SKM-1 (cell line): ENCODE data around the gene PRKAG2.

ENCODE experiments used
- DNase-seq: peaks from one replicate; lab custom pipeline; 2025; ENCODE audit not compliant: unreplicated experiment; lab: John Stamatoyannopoulos, UW

Gene PRKAG2

DNA sequence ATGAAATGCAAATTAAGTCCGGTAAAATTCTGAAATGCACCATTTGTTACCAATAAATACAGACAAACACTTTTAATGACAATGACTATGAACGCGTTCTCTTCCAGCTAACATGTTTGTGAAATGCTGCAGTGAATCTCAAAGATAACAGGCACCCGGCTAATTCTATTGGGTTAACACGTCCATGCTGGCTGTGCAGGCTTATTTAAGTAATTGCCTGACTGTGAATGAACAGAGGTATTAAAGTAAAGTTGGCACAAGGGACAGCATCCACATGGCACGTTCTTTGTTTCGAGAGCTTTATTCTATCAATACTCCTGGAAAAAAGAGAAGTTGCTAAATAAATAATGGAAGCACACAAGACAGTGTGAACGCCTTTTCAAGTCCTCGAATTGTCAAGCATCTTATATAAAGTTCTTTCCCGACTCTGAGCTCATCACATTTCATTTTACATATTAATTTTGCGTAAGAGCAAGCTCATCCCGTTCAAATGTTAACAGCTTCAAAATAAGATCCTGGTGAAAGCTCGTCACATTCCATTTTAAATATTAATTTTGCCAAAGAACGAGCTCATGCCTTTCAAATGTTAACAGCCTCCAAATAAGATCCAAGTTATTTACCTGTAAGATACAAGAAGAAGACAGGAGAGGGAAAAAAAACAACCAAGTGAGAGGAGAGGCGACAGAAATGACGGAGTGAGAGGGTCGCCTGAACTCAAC is 245.9 kb downstream of the PRKAG2 start:
- DNase-seq, result no peak

DNA sequence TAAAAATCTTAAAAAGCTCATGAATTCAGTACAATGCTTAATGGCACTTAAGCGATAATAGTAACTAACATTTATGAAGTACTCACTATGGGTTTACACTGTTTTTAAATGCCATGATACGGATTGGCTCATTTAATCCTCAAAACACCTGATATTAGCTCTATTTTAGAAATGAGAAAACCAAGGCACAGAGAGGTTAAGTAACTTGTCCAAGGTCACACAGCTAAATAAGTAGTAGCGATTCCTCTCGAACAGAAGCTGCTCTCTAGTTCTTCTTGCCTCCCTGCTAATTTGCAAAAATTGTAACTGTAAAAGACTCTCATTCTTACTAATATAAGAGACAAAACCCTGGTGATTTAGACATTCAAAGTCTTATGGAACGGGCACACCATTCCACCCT is 246.6 kb downstream of the PRKAG2 start:
- DNase-seq, result no peak

DNA sequence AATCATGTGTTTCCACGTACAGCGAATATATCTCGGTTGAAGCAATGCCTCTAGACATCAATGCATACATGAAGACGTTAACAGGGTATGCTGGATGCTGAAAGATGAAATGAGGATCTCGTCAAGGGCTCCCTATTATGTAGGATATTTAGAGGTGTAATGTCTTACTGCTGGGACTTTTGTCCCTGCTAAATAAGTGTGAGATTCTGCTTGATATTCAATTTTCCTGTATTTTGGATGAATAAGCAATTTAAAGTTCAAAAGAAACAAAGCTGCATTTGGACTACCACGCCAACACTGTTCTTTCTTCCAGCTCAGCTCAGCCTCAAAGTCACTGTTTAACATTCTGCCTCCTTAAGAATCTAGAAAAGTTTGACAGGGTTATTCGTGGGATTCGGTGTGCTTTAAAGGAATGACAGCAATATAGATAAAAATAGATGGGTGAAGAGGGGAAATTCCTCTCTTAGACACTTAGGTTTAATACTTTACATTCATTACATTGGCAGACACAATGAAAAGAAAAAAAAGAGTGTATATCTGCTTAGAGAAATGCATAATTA is 247.1 kb downstream of the PRKAG2 start:
- no peak for DNase-seq

DNA sequence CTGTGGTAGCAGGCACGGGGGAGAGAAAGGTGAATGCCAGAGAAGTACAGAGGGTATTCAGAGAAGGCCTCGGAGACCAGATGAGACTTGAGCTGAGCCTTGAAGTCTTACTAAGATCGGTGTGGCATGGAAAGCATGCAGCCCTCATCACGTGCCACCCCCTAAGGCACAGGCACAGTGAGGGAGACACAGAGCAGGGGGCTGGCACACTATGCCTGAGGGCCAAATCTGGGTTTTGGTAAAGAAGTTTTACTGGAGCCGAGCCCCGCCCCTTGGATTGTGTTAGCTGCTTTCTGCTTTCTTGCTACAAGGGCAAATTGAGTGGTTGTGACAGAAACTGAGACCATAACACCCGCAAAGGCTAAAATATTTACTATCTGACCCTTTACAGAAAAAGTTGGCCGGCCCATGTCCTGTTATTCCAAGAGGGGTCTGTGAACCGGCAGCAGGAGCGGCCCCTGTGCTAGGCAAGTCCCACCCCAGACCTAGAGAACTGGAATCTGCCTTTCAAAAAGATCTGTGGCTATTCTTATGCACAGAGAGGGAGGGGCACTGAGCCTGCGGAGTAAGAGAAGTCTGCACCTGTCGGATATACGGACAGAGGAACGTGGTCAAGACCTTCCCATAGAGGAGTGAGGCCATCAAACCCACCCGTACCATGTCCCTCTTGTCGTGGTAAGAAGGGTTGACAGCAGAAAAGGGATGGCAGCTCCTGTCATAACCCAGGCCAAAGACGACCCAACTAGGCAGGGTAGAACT is 247.9 kb downstream of the PRKAG2 start:
- DNase-seq, result no peak

DNA sequence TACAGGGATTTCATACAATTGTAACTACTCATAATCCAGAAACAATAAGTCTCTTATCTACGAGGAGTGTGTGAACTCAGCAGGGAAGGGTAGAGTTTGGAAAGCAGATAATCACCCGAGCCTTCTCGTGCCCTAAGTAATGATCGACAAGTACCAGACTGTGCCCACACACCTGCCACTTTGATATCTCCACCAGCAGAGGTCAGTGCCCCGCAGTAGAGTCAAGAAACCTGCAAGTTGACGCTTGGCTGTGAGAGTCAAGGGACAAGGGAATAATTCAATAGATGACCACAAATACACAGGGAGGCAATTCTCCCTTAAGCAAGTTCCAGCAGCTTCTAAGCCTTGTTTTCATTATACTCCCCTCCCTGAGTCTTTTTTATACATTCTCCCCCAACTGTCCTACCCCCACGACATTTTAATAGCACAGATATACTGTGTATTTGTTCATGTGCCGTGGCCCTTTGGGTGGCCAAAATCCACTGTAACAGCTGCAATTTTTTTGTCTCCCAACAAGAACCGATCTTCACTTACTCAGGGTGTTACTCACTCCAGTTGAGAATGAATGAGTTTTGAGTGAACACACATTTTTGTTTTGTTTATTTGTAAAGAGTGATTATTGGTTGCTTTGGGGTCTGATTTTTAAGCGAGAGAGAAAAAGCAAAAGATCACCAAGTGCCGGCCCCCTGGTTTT is 250.3 kb downstream of the PRKAG2 start:
- DNase-seq, result no peak

DNA sequence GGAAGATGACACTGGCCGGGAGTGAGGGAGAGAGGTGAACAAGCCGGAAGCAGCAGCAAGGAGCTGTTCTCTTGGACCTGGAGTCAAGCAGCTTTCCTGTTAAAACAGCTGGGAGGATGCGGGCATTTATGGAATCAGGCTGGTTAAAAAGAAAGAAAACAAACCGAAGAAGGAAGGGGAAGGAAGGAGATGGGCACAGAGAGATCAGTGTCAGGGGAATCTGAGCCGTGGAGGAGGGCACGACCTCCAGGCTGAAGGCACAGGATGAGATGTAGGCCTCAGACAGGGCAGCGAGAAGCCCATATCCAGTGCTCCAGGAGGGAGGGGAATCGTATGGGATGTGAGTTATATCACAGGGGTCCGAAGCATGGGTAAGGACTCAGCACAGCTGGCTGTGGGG is 251.3 kb downstream of the PRKAG2 start:
- DNase-seq, result no peak

DNA sequence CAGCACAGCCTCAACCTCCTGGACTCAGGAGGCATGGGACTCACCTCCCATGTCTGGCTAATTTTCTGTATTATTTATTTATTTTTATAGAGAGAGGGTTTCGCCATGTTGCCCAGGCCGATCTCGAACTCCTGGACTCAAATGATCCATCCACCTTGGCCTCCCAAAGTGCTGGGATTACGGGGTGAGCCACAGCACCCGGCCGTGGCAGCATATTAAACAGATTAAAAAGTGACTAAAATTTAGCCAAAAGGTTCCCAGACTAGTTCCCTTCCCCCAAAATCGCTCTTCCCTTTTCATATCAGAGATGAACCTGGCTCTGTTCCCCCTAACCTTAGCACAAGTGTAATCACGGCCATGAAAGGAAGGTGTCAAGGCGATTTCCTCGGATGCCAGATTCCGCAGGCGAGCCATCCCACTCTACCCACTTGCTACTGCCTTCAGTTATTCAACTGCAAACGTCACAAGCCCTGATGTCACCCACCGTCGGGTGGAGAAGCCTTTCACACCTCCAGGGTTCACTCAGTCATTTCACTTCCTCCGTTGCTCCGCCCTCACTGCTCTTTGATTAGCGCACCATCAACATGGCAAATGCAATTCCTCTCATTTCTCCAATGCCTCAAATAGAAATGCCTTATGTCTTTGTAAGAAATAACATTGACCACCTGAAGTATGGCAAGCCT is 252.5 kb downstream of the PRKAG2 start:
- DNase-seq, result no peak

DNA sequence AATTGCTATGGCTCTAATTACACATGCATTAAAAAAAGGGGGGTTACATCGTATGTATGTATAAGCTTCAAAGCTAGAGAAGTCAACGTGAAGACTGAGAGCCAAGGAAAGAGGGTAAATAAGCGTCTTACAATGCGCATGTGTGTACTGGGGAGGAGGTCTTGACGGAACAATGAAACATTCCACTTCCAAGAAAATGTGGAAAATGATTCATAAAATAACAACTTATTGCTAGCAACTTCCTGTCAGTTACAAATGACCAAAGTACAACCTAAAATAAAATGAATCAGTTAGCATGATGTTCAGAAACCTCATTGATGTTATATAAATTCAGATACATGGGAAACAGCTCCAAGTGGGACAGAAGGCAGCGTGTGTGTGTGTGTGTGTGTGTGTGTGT is 253.1 kb downstream of the PRKAG2 start:
- DNase-seq, result no peak

DNA sequence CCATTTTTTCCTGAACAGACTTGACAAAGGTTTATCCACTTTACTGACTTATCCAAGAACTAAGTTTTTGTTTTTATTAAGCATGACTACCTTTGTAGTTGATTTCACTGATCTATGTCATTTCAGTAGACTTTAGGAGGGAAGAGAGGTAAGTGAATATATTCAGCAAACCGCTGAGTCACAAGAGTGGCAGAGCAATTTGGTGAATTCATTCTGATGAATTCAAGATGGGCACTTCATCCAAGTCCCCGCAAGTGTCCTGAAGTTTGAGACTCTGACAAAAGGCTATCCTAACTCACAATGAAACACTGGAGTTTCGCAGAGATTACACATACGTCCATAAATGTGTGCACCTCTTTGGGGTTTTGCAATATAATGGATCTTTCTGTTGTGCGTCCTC is 255.0 kb downstream of the PRKAG2 start:
- DNase-seq, result no peak

DNA sequence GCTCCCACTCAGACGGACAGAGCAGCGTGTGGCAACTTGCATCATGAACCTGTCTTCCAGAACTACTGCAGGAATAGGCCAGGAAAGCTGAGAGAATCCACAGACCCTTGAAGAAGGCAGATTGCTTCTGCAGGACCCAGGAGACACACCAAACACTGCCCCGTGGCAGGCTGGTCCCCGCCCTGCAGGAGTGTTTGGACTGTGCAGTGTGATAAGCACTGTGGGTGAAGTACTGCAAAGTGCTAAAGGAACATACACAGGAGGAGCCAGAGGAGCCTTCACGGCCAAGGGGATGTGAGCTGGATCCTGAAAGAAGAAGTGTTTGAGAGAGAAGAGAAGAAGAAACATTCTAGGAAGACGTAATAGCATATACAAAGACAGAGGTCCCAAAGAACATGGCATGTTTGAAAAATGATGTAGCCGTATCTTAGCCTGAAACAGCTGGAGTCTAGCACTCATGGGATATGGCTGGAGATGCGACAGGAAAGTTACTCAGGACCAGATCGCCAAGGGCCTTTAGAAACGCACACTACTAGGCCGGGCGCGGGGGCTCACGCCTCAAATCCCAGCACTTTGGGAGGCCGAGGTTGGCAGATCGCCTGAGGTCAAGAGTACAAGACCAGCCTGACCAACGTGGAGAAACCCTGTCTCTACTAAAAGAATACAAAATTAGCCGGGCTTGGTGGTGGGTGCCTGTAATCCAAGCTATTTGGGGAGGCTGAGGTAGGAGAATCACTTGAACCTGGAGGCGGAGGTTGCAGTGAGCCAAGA is 260.3 kb downstream of the PRKAG2 start:
- no peak for DNase-seq

DNA sequence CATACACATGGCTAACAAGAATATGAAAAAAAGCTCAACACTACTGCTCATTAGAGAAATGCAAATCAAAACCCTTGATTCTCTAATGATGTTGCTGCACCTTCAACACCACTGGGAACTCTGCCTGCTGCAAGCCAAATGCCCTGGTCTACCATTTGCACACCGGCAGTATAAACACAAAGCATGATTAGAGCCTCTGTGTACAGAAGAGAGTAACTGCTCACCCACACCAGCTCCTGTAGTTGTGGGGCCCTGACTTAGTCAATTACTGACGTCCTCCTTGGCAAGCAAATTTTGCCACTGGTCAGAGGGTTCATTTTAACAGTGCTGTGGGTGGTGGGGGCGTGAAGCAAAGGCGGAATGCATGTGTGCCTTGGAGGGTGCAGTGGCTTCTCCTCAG is 261.1 kb downstream of the PRKAG2 start:
- DNase-seq, result no peak

DNA sequence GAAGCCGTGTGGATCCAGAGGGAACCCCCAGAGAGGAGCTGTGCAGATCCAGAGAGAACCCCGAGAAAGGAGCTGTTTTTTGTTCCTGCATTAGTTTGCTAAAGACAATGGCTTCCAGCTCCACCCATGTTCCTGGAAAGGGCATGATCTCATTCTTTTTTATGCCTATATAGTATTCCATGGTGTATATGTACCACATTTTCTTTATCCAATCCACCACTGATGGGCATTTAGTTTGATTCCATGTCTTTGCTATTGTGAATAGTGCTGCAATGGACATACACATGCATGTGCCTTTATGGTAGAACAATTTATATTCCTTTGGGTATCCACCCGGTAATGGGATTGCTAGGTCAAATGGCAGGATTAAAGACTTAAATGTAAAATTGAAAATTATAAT is 261.9 kb downstream of the PRKAG2 start:
- DNase-seq, result no peak

DNA sequence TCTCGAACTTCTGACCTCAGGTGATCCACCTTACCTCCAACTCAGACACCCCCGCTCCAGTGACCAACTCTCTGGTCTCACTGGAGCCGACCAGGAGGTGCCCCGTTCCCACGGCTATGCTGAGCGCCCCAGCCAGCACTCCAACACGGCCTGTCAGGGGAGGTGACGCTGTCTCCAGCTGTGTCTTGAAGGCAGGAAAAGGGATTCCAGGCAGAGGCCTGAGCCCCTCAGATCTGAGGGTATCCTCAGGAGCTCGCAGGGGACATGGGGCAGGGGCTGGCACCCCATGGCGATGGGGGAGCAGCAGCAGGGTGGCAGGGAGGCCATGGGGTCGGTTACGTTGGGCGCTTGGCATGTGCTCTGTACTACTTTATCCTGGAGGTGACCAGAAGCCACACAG is 262.9 kb downstream of the PRKAG2 start:
- no peak for DNase-seq

DNA sequence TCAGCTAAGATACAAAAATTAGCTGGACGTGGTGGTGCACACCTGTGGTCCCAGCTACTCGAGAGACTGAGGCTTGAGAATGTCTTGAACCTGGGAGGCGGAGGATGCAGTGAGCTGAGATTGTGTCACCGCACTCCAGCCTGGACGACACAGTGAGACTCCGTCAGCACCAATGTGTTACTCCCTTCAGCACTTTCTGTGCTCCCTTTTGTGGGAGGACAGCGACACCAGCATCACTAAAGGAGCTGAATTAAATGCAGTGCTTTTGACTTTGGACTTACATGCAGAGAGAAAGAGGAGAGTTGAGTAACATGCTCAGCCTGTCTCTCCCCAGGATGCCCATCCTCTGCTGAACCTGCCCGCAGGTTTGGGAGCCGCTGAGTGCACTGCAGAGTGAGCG is 265.0 kb downstream of the PRKAG2 start:
- DNase-seq, result no peak

DNA sequence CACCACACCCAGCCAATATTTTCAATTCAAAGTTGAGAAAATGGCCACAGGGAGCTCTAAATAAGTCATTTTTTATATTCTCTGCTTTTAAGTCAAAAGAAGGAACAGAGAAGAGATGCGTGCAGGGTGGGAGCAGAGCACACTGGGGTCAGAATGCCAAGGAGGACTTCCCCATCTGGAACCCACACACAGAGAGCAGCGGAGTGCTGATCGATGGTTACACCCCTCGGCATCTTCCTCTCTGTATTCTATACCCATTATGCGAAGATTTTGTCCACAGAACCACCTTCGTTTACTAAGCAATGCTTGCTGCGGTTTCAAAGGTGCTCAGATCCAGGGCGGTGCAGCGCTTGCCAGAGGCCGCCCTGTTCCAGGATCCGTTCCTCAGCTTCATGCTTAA is 265.9 kb downstream of the PRKAG2 start:
- DNase-seq, result no peak

DNA sequence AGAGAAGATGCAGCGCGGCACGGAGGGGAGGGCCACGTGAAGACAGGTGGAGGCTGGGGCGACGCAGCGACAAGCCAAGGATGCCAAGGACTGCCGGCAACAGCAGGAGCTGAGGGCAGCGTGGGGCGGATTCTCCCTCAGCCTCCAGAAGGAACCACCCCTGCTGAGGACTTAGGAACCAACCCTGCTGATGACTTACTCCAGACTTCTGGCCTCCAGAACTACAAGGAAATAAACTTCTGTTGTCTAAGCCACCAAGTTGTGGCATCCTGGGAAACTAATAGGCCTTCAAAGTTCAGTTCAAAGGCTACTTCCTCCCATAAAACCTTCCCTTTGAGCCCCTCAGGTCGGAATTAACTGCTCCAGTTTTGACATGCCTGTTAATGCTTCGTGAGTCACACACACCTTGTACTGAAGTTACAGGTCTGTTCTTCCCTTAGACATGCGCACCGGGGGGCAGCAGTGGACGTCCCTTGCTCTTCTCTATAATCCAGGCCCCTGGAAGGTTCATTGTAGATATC is 268.8 kb downstream of the PRKAG2 start:
- DNase-seq, result no peak

DNA sequence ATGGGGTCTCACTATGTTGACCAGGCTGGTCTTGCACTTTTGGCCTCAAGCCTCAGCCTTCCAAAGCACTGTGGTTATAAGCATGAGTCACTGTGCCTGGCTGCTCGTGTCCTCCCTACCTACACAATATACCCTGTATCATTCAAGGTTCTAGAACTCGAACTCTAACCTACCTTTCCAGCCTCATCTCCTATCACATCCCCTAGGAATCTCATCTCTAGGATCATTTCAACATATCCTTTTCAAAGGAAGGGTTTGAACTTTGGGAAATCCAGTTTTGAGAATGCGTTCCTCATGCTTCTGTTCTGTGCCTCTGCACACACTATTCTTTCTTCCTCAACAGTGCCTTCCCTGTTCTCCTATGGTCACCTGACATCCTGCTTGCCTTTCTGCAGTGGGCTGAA is 269.4 kb downstream of the PRKAG2 start:
- no peak for DNase-seq

DNA sequence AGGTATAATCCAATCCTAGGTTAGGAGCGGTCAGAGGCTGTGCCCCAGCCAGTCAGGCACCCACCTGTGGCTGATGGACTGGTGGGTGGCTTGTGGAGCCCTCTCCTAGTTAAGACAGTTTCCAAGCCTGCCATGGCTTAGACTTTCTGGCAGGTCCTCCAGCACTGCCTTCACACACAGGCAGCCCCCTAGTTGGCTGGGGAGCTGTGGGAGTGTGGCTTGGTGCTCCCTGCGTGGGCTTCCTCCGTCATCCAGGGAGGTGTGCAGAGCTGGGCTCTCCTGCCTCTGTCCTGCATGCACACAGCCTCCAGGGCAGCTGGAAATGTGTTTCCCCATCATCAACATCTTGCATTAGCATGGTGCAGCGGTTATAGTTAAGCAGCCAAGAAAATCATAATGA is 273.0 kb downstream of the PRKAG2 start:
- no peak for DNase-seq

DNA sequence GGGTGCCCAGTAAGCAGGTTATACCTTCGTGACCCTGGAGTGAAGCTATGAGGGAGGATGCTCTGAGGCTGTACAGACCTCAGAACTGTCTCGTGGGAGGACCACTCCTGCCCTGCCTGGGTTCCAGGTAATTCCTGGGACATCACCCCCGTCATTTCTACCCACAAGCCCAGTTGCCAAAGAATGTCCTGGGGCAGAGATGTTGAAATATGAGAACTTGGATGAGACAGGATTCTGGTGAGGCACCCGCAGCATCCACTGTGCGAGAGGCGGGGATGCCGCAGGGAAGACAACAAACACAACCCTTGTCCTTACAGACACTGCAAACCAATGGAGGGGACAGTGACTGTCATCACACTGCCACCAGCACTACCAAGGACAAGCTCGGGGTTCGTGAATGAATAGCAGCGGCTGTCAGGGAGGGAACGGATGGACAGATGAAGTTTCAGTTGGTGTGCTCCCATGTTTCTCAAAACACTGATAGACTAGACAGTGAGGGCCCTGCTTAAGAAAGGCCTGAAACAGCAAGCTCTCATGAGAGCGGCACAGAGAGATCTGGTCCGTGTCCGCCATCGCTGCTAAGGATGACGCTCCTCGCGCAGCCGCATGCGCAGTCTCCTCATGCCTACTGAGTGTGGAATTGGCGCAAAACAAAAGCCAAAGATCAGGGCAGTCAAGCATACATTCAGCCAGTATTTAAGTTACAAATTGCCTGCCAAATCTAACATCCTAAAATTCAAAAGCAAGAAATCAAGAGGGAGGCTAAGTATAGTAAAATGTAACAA is 275.2 kb downstream of the PRKAG2 start:
- DNase-seq, result no peak

DNA sequence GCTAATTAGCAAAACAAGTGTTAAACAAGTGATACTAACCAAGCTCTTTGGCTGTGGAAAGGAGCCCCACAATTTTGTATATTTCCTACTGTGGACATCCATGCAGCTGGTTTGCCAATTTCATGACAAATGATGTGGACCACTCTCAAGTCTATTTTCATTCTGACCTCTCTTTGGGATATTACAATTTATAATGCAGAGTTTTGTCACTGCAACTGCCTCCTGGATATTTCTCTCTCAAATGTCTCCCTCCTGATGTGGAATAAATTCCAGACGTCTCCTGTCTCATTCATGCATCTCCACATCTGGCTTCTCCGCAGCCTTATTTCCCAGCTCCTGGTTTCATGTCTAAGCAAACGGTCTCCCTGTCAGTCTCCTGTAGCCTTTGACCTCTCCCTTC is 276.6 kb downstream of the PRKAG2 start:
- DNase-seq, result no peak
